Tibial artery (tissue), 4 donors: ENCODE results near the gene INPP5A.

Experiments
- DNase-seq, 2 donors: peaks; one replicate each; pipeline ENCODE4 v3.0.0-alpha.2; 2019
- H3K27ac ChIP-seq, 2 donors: fragments of 200-600 bp; sonication (generic) in 1 of 2; 1 replicate in 1 of 2; 2 replicates in 1 of 2; pipeline ENCODE4 v1.5.1; 2018 to 2019; ENCODE audit warnings: mild to moderate bottlenecking in 1 of 2
- H3K27me3 ChIP-seq, 2 donors: fragments of 200-600 bp; sonication (generic) in 1 of 2; one replicate each; pipeline versions ENCODE4 v1.5.1 to v1.6.0; 2016 to 2019
- H3K36me3 ChIP-seq, 3 donors: fragments of 200-600 bp; sonication (generic) in 2 of 3; one replicate each; pipeline ENCODE4 v1.5.1; 2016 to 2019; ENCODE audit warnings: mild to moderate bottlenecking in 2 of 3
- H3K4me1 ChIP-seq, 4 donors: fragments of 200-600 bp; sonication (generic) in 2 of 4; 1 replicate in 3 of 4; 2 replicates in 1 of 4; pipeline ENCODE4 v1.5.1; 2016 to 2019
- H3K4me3 ChIP-seq, 2 donors: fragments of 200-600 bp; sonication (generic) in 1 of 2; 1 replicate in 1 of 2; 2 replicates in 1 of 2; pipeline ENCODE4 v1.5.1; 2018 to 2019; ENCODE audit warnings: mild to moderate bottlenecking in 2 of 2
- H3K9me3 ChIP-seq, 3 donors: fragments of 200-600 bp; sonication (generic) in 1 of 3; one replicate each; pipeline ENCODE4 v1.5.1; 2016 to 2019
- CTCF ChIP-seq, 2 experiments: fragments of 200-600 bp in 1 of 2; fragments of 450-650 bp in 1 of 2; IDR thresholded peaks; one replicate each; pipeline ENCODE4 v1.5.1; 2017 to 2019; ENCODE audit warnings: antibody characterized with exemption in 2 of 2, mild to moderate bottlenecking in 1 of 2, moderate library complexity in 1 of 2
- intact Hi-C: fragments of 100-400 bp; cut with DNase I; formaldehyde crosslinking; loops from one replicate; pipeline ENCODE4 v1.15.0; 2023; ENCODE audit warnings: low total_unique reads

The INPP5A gene

GRCh38 chr10:132774181-132774901, 236.8 kb downstream of the INPP5A start:
- TF ChIP-seq CTCF (IDR thresholded peaks at IDR 0.05) = no peak
- no peaks in the 10 kb centered on the region for H3K4me1 ChIP-seq
- no peak for DNase-seq
- no peaks in the 10 kb centered on the region for H3K27me3 ChIP-seq
- H3K27ac ChIP-seq = no peak overlapping the region
- no peaks in the 10 kb centered on the region for H3K9me3 ChIP-seq
- no peak overlapping the region for H3K4me3 ChIP-seq
- peaks cover 50 to 78% (median 77%) of the 10 kb centered on the region in 3 donors for H3K36me3 ChIP-seq
- intact Hi-C loops = no loop called here

GRCh38 chr10:132774902-132775863, 237.6 kb downstream of the INPP5A start:
- Histone ChIP-seq H3K27ac (no peak overlapping the region), H3K4me1 (no peaks in the 10 kb centered on the region), H3K4me3 (no peak overlapping the region), H3K9me3 (no peaks in the 10 kb centered on the region), H3K36me3 (peaks cover 50 to 79% (median 78%) of the 10 kb centered on the region in 3 donors), H3K27me3 (no peaks in the 10 kb centered on the region)
- DNase-seq = no peak
- TF ChIP-seq CTCF (IDR thresholded peaks at IDR 0.05) = no peak
- intact Hi-C loops = no loop called here

- no peak overlapping the region for H3K4me3 ChIP-seq
- intact Hi-C loops = no loop called here
- no peaks in the 10 kb centered on the region for H3K9me3 ChIP-seq
- no peak for TF ChIP-seq CTCF (IDR thresholded peaks at IDR 0.05)
- peaks cover 50 to 79% (median 77%) of the 10 kb centered on the region in 3 donors for H3K36me3 ChIP-seq
- no peak for DNase-seq
- no peak overlapping the region for H3K27ac ChIP-seq
- H3K27me3 ChIP-seq = no peaks in the 10 kb centered on the region
- H3K4me1 ChIP-seq = no peaks in the 10 kb centered on the region
Observed at GRCh38 chr10:132776186-132776585, 238.6 kb downstream of the INPP5A start.

- Histone ChIP-seq H3K36me3 (peaks cover 54 to 82% (median 79%) of the 10 kb centered on the region in 3 donors), H3K27ac (no peak overlapping the region), H3K4me1 (no peaks in the 10 kb centered on the region), H3K4me3 (no peak overlapping the region), H3K9me3 (no peaks in the 10 kb centered on the region), H3K27me3 (no peaks in the 10 kb centered on the region)
- no peak for DNase-seq
- TF ChIP-seq CTCF (IDR thresholded peaks at IDR 0.05) = no peak
- intact Hi-C loops = no loop called here
Observed at GRCh38 chr10:132776821-132777220, 239.2 kb downstream of the INPP5A start.

- H3K27me3 ChIP-seq = peaks cover 0 to under 1% of the 10 kb centered on the region in 2 donors
- no peak for DNase-seq
- H3K36me3 ChIP-seq = peaks cover 60 to 88% (median 85%) of the 10 kb centered on the region in 3 donors
- TF ChIP-seq CTCF (IDR thresholded peaks at IDR 0.05) = no peak
- H3K9me3 ChIP-seq = no peaks in the 10 kb centered on the region
- H3K4me3 ChIP-seq = no peak overlapping the region
- intact Hi-C loops = no loop called here
- H3K27ac ChIP-seq = no peak overlapping the region
- no peaks in the 10 kb centered on the region for H3K4me1 ChIP-seq
Observed at GRCh38 chr10:132777441-132777840, 239.9 kb downstream of the INPP5A start.
